Activated CD4-positive, alpha-beta T cell treated with anti-CD3 and anti-CD28 coated beads for 48 hours (primary cell): ENCODE measurements around the gene MEAF6.
"Not testable (repeated sequence)": the region's sequence is repeated elsewhere in the genome, so short reads cannot be mapped to it uniquely, and the experiment has no call there.

ENCODE experiments used
- DNase-seq: peaks from one replicate; pipeline ENCODE4 v3.0.0-alpha.2; 2020

MEAF6 gene

GRCh38 chr1:37514350-37515184 is at the start of gene MEAF6:
Gene MEAF6, minus strand, starts transcription at chr1:37514766. Its CDS starts 20 bp downstream, at chr1:37514746.
- DNase-seq = peak; percentile 86

DNA sequence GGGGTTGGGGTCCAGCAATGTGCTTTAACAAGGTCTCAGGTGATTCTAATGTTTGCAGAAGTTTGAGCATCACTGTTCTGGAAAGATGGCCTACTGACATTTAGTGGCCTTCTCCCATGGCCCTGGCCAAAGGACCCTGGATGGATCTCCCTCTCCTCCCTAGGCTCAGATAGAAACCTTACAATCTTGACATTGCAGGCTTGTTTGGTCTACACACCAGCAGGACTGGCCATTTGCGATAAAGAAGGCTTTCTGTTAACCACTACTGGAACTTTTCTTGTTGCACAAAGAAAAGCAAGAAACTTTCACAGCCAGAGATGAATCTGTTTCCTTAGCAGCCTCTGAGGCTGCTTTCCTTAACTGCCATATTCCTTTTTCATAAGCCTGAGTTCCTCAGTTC is 48.4 kb upstream of the MEAF6 start:
- no peak for DNase-seq

- peak; percentile 56 for DNase-seq
Observed at GRCh38 chr1:37561133-37562132, 46.9 kb upstream of the MEAF6 start.

GRCh38 chr1:37560401-37561132 is 46.0 kb upstream of the MEAF6 start:
- no peak for DNase-seq

- not testable (repeated sequence) for DNase-seq
Observed at GRCh38 chr1:37559957-37560379, 45.4 kb upstream of the MEAF6 start.

GRCh38 chr1:37559080-37559479 is 44.5 kb upstream of the MEAF6 start:
- DNase-seq = no peak

GRCh38 chr1:37558411-37558810 is 43.8 kb upstream of the MEAF6 start:
- no peak for DNase-seq

- no peak for DNase-seq
Observed at GRCh38 chr1:37557402-37557801, 42.8 kb upstream of the MEAF6 start.

DNA sequence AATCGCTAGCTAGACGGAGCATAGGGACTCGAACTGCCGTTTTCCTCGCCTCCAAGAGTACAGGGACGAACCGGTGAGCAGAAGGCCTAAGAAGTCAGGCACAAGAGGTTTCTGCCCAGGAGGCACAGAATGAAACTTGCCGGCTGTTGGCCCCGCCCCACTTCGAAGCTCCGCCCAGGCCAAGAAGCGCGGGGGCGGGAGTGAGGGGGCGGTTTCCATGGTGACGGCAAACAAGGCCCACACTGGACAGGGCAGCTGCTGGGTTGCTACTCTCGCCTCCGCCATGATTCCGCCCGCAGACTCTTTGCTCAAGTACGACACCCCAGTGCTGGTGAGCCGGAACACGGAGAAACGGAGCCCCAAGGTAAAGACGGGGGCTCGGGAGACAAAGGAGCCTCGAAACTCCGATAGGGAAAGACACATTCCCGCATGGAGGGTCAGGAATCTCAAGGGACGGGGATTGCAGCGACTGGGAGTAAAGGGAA is 42.2 kb upstream of the MEAF6 start, which contains the start of gene DNALI1:
Gene DNALI1 (plus strand): TSS at position 229 of the 485 bp plus-strand sequence. CDS start 55 bp downstream, at position 284.
- DNase-seq = peak; percentile 58

DNA sequence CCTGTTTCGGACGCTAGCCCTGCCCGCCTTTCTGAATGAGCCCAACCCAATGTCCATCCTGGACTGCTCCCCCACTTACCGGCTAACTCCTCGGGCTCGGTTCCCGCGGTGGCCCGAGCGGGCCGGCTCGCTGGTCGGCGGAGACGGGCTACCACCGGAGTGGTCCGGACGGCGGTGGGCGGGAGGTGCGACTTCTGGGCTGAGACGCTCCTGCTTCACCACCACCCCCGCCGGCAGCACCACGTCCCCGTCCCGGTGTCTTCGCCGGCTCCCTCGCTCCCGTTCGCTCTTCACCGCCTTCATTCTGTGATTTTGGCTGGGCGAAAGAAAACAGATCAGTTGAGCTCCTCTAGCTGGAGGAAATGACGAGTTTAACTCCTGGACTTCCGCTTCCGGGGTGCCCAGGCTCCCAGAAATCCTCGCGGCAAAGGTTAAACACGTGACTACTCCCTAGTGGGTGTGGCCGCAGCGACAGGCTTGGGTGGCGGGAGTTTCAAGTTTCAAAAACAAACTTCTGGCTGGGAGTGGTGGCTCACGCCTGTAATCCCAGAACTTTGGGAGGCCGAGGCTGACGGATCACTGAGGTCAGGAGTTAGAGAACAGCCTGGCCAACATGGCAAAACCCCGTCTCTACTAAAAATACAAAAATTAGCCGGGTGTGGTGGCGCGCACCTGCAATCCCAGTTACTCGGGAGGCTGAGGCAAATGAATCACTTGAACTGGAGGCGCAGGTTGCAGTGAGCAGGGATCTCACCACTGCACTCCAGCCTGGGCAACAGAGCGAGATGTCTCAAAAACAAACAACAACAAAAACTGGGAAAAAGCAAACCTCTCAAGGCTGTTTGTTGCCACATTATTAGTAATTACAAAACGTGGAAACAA is 39.6 kb upstream of the MEAF6 start, which contains the start of gene SNIP1:
Gene SNIP1 (minus strand): TSS at position 367 of the 882 bp plus-strand sequence. CDS start 64 bp downstream, at position 303.
- peak; percentile 94 for DNase-seq

DNA sequence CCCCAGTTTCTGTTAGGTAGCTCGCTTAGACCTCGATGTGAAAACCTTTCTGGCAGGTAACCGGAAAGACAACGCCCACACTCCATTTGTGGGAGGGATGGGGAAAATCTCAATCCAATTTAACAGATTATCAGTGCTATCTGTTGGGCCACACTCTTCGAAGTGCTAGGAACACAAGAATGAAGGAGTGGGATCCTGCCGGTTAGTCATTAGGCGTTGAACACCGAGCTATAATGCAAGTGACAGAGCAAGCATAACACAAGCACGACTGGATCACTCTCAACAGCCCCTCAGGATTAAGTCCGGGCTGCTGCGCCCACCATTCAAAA is 39.0 kb upstream of the MEAF6 start:
- peak; percentile 8 for DNase-seq

GRCh38 chr1:37549341-37549740 is 34.8 kb upstream of the MEAF6 start:
- no peak for DNase-seq

DNA sequence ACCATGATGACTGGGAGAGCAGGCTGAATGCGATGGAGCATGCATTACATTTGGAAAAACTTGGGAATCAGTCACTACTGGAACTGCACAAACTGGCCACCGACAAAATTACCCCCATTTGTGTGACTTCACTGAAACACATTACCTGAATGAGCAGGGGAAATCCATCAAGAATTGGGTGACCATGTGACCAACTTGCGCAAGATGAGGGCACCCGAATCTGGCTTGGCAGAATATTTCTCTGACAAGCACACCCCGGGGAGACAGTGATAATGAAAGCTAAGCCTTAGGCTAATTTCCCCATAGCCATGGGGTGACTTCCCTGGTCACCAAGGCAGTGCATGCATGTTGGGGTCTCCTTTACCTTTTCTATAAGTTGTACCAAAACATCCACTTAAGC is 30.5 kb upstream of the MEAF6 start:
- DNase-seq = no peak

DNA sequence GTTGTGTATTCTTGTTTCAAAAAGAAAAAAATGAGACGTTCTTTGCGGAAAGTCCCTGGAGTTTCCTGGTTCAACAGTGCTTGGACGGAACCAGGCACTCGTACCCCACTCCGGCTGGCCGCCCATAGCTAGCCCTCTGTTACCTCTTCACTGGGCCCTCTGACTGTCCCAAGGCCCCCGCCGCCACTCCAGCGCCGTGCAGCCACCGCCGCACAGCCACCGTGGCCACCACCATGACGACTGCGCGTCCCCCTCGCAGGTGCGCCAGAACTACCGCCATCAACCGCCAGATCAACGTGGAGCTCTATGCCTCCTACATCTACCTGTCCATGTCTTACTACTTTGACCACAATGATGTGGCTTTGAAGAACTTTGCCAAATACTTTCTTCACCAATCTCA is 30.0 kb upstream of the MEAF6 start:
- DNase-seq = no peak

- no peak for DNase-seq
Observed at GRCh38 chr1:37540036-37540785, 25.6 kb upstream of the MEAF6 start.

DNA sequence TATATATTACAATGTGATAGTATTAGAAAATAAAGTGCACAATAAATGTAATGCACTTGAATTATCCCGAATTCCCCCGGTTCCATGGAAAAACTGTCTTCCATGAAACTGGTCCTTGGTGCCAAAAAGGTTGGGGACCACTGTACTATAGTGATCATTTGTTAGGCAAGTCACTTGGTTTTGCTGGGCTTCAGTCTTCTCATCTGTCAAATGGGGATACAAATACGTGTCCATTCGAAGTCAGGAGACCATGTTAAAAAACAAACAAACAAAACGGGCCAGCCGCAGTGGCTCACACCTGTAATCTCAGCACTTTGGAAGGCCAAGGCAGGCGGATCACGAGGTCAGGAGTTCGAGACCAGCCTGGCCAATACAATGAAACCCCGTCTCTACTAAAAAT is 24.6 kb upstream of the MEAF6 start:
- DNase-seq = not testable (repeated sequence)

GRCh38 chr1:37537378-37537777 is 22.8 kb upstream of the MEAF6 start:
- DNase-seq = peak; percentile 14

DNA sequence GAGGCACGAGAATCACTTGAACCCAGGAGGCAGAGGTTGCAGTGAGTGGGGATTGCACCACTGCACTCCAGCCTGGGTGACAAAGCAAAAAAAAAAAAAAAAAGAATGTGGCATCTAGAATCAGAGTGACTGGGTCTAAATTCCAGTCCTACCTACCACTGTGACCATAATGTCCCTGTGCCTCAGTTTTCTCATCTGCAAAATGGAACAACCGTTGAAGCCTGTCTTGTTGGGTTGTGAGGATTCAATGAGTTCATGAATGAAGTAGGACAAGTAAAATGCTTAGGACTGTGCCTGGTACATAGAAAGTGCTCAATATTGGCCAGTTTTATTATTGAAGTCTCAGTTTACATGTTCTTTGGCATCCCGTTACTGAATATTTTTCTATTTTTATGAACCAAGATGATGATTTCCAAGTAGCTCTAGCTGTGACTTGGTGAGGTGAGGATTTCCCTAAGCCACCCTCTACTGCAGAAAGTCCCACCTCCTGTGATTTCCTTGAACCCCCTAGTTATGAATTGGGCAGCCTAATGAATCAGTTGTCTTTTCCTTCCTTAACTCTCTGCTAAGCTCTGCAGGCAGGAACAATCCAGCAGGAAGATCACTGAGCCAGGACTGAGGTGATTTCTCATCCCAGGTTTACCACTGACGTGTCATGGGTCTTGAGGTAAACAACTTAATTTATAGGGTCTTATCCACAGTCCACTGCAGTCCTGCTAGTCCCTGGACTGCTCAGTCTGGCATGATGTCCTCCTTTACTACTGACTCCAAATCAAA is 18.9 kb upstream of the MEAF6 start:
- DNase-seq = no peak

DNA sequence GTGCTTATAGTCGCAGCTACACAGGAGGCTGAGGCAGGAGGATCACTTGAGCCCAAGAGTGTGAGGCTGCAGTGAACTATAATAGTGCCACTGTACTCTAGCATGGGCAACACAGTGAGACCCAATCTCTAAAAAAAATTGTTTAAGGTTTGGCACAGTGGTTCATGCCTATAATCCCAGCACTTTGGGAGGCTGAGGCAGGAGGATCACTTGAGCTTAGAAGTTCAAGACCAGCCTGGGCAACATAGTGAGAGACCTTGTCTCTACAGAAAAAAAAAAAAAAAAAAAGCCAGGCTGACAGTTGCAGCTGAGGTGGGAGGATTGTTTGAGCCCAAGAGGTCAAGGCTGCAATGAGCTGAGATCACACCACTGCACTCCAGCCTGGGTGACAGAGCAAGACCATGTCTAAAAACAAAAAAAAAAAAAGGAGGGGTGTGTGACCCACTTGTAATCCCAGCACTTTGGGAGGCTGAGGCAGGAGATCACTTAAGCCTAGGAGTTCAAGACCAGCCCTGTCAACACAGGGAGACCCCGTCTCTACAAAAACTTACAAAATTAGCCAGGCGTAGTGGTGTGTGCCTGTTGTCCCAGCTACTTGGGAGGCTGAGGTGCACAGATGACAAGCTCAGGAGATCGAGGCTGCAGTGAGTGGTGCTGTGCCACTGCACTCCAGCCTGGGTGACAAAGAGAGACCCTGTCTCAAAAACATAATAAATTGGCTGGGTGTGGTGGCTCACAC is 18.0 kb upstream of the MEAF6 start:
- not testable (repeated sequence) for DNase-seq
